Peyer's patch (tissue), 4 donors: ENCODE measurements around the gene SINHCAF. TPM values are rescaled to one million over a fixed set of nuclear protein-coding genes. Genes with fewer than 3 reads are reported as not detected.
"Not testable (repeated sequence)": the region's sequence is repeated elsewhere in the genome, so short reads cannot be mapped to it uniquely, and the experiment has no call there.

ENCODE experiments used
- DNase-seq, 3 donors: peaks; one replicate each; pipeline ENCODE4 v3.0.0-alpha.2; 2017 to 2019
- H3K27ac ChIP-seq, 4 donors: fragments of 200-600 bp; sonication (generic); one replicate each; pipeline ENCODE4 v1.5.1; 2016 to 2019
- H3K27me3 ChIP-seq, 2 donors: fragments of 200-600 bp; sonication (generic); one replicate each; pipeline ENCODE4 v1.5.1; 2019
- H3K36me3 ChIP-seq, 3 donors: fragments of 200-600 bp; sonication (generic); one replicate each; pipeline ENCODE4 v1.5.1; 2016 to 2019
- H3K4me1 ChIP-seq, 4 donors: fragments of 200-600 bp; sonication (generic); one replicate each; pipeline ENCODE4 v1.5.1; 2016 to 2019
- H3K4me3 ChIP-seq, 4 donors: fragments of 200-600 bp; sonication (generic); 1 replicate in 3 of 4; 2 replicates in 1 of 4; pipeline ENCODE4 v1.5.1; 2016 to 2019; ENCODE audit warnings: mild to moderate bottlenecking in 1 of 4
- H3K9me3 ChIP-seq, 4 donors: fragments of 200-600 bp; sonication (generic); one replicate each; pipeline ENCODE4 v1.5.1; 2016 to 2019; ENCODE audit warnings: mild to moderate bottlenecking in 1 of 4
- POLR2A ChIP-seq, 2 donors: fragments of 450-650 bp; IDR thresholded peaks; one replicate each; pipeline ENCODE4 v1.5.1; 2017; ENCODE audit warnings: antibody characterized with exemption in 2 of 2, mild to moderate bottlenecking in 2 of 2, moderate library complexity in 2 of 2
- total RNA-seq, 4 donors: library from RNA; depleted of rRNA; stranded (reverse); fragments of >200 nt; gene quantifications; one replicate each; pipeline ENCODE4 v1.1.0, GENCODE V29; 2016
- TF ChIP-seq, protein P1 (sequence below), 6 experiments: fragments of 450-650 bp in 4 of 6; fragments of 200-600 bp in 2 of 6; sonication (generic) in 1 of 6; IDR thresholded peaks; one replicate each; pipeline ENCODE4 v1.5.1; 2017 to 2019; ENCODE audit warnings: antibody characterized with exemption in 6 of 6, mild to moderate bottlenecking in 3 of 6, moderate library complexity in 1 of 6

Gene SINHCAF
- total RNA-seq, 4 donors from 2014 or later: 39.9 to 109 (median 53.7) TPM

DNA sequence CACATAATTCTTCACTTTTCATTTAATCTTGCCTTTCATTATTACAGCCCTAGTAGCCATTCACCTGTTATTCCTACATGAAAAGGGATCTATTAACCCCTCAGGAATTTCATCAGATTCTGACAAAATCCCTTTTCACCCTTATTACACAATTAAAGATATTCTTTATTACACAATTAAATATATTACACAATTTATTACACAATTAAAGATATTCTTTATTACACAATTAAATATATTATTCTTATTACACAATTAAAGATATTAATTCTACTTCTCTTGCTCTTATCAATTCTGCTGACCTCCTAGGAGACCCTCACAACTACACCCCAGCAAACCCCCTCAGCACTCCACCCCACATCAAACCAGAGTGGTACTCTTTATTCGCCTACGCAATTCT, 77.1 kb downstream of the SINHCAF start:
- H3K9me3 ChIP-seq: no peaks in the 10 kb centered on the region
- no peak for DNase-seq
- TF ChIP-seq, protein P1, sequence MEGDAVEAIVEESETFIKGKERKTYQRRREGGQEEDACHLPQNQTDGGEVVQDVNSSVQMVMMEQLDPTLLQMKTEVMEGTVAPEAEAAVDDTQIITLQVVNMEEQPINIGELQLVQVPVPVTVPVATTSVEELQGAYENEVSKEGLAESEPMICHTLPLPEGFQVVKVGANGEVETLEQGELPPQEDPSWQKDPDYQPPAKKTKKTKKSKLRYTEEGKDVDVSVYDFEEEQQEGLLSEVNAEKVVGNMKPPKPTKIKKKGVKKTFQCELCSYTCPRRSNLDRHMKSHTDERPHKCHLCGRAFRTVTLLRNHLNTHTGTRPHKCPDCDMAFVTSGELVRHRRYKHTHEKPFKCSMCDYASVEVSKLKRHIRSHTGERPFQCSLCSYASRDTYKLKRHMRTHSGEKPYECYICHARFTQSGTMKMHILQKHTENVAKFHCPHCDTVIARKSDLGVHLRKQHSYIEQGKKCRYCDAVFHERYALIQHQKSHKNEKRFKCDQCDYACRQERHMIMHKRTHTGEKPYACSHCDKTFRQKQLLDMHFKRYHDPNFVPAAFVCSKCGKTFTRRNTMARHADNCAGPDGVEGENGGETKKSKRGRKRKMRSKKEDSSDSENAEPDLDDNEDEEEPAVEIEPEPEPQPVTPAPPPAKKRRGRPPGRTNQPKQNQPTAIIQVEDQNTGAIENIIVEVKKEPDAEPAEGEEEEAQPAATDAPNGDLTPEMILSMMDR (IDR thresholded peaks at IDR 0.05): no peak
- no peak for TF ChIP-seq POLR2A (IDR thresholded peaks at IDR 0.05)
- H3K27me3 ChIP-seq: no peaks in the 10 kb centered on the region
- no peaks in the 10 kb centered on the region for H3K4me1 ChIP-seq
- no peaks in the 10 kb centered on the region for H3K36me3 ChIP-seq
- no peak overlapping the region for H3K4me3 ChIP-seq
- H3K27ac ChIP-seq: no peak overlapping the region

DNA sequence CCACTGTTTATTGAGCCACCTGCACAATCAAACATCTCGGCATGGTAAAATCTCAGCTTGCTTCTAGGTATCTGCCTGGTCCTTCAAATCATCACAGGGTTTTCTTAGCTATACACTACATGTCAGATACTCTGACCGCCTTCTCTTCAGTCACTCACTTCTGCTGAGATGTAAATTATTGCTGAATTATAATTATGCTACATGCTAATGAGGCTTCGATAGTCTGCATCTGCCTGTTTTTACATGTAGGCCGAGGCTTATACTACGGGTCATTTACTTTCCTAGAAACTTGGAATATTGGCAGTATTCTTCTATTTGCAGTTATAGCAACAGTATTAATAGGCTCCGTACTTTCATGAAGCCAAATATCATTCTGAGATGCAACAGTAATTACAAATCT, 77.6 kb downstream of the SINHCAF start:
- TF ChIP-seq POLR2A (IDR thresholded peaks at IDR 0.05): no peak
- TF ChIP-seq, protein P1 (IDR thresholded peaks at IDR 0.05): no peak
- H3K27me3 ChIP-seq: no peaks in the 10 kb centered on the region
- no peaks in the 10 kb centered on the region for H3K36me3 ChIP-seq
- H3K4me1 ChIP-seq: no peaks in the 10 kb centered on the region
- no peak overlapping the region for H3K27ac ChIP-seq
- DNase-seq: no peak
- no peak overlapping the region for H3K4me3 ChIP-seq
- H3K9me3 ChIP-seq: no peaks in the 10 kb centered on the region

DNA sequence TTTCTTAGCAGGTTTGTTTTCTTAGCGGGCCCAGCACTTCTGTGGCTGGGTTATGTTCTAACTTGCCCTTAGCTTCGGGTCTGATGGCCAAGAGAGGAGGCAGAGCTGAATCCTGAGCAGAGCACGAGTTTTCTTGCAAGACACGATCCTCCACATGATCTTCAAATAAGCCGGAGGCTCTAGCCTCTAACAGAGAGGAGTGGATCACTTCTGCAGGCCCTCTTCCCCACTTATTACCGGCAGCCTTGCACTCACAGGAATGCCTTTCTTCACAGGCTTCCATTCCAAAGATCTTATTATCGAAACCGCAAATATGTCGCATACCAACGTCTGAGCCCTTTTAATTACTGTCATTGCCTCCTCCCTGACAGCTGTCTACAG, 79.5 kb downstream of the SINHCAF start:
- Histone ChIP-seq H3K36me3 (no peaks in the 10 kb centered on the region), H3K27ac (no peak overlapping the region), H3K4me3 (no peak overlapping the region), H3K9me3 (no peaks in the 10 kb centered on the region), H3K27me3 (no peaks in the 10 kb centered on the region), H3K4me1 (no peaks in the 10 kb centered on the region)
- DNase-seq: no peak
- TF ChIP-seq, protein P1 (IDR thresholded peaks at IDR 0.05): no peak
- no peak for TF ChIP-seq POLR2A (IDR thresholded peaks at IDR 0.05)

DNA sequence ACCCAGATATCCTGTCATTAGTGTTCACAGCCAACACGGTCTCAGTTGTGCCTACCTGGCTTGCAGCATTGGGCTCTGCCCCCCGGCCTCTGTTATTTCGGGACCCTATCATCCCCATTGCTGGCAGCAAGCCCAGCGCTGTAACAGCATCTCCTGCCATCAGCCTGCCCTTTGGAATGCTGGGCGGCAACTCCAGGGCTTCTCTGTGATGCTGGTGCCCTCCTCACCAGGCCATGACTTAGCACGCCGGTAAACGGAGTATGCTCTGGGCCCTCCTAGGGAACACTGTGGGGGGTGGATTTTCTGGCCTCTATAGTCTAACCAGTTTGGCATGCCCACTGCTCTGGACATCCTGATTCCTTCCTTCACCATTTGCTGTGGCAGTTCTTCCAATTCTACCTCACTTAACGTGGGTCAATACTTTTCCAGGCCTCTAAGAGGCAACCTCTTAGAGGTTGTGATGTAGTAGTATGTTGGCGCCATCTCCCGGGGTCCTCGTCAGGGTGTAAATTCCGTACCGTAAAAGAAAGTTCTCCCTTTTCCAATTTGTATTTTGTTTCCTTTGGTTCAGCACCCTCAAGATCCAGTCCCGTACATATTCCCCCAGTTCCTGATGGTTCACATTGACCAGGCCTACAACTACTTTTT, 80.0 kb downstream of the SINHCAF start:
- Histone ChIP-seq H3K27me3 (no peaks in the 10 kb centered on the region), H3K4me3 (no peak overlapping the region), H3K9me3 (no peaks in the 10 kb centered on the region), H3K36me3 (no peaks in the 10 kb centered on the region), H3K27ac (no peak overlapping the region), H3K4me1 (no peaks in the 10 kb centered on the region)
- TF ChIP-seq, protein P1 (IDR thresholded peaks at IDR 0.05): peak in 1 of 6 experiments; percentile 2
- TF ChIP-seq POLR2A (IDR thresholded peaks at IDR 0.05): no peak
- no peak for DNase-seq

DNA sequence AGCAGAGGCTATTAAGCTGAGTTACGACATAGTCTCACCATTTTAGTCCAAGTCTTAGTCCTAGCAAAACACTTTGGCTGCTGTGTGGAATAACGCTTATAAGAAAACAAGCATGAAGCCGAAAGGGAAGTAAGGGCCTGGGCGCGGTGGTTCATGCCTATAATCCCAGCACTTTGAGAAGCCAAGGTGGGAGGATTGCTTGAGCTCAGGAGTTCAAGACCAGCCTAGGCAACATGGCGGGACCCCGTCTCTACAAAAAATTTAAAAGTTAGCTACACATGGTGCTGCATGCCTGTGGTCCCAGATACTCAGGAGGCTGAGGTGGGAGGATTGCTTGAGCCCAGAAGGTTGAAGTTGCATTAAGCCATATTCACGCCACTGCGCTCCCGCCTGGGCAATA, 83.5 kb downstream of the SINHCAF start:
- not testable (repeated sequence) for H3K27me3 ChIP-seq, DNase-seq, H3K9me3 ChIP-seq, H3K36me3 ChIP-seq, H3K4me3 ChIP-seq, H3K4me1 ChIP-seq, H3K27ac ChIP-seq

DNA sequence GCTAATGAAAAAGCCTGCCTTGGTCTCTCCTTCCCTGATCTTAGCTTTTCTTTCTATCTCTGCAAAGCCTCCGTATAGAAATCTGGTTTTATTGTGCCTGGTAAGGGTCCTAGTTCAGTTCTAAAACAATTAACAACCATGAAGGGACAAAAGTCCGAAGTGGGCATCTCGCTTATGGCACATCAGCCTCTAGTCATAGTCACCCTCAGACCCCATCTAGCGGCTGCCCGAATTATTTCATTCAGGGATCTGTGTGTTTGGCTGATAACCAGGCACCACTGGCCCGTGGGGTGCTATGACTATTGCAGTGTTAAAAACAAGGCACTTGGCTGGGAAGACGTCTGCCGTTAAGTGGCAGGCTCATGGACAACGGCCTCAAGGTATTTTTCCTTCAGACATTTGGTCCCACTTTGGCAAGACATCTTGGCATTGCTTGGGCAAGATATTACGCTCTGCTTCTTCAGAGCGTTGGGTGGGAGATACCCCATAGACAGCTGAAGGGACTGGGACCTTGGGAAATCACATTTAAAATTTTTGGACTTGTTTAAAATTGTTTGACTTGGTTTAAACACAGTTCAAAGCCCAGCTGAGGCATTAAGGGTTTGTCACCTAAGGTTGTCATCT, 87.1 kb downstream of the SINHCAF start:
- Histone ChIP-seq H3K27me3 (no peaks in the 10 kb centered on the region), H3K4me1 (no peaks in the 10 kb centered on the region), H3K9me3 (no peaks in the 10 kb centered on the region), H3K36me3 (no peaks in the 10 kb centered on the region), H3K27ac (no peak overlapping the region), H3K4me3 (no peak overlapping the region)
- DNase-seq: peak in 2 of 3 donors; percentile 71 to 85
- TF ChIP-seq POLR2A (IDR thresholded peaks at IDR 0.05): no peak
- TF ChIP-seq, protein P1 (IDR thresholded peaks at IDR 0.05): peak in 5 of 6 experiments; percentile 11 to 75 (median 71)

DNA sequence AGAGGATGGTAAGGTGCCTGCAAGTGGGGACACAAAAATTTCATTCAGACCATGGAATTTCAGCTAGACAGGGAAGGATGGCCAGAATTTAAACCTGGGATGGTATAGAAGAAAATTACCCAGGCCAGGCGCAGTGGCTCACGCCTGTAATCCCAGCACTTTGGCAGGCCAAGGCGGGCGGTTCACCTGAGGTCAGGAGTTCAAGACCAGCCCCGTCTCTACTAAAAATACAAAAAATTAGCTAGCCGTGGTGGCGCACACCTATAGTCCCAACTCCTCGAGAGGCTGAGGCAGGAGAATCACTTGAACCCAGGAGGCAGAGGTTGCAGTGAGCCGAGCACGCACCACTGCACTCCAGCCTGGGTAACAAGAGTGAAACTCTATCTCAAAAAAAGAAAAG, 87.6 kb downstream of the SINHCAF start:
- H3K4me1 ChIP-seq, H3K27me3 ChIP-seq, DNase-seq, H3K4me3 ChIP-seq, H3K27ac ChIP-seq, H3K36me3 ChIP-seq, H3K9me3 ChIP-seq: not testable (repeated sequence)
